ENCODE measurements around the gene DHRS3. TPM values are rescaled to one million over a fixed set of nuclear protein-coding genes. Genes with fewer than 3 reads are reported as not detected.
A peak's percentile ranks its signal among the peaks of the same experiment; 100 is the strongest.

Gene DHRS3
- total RNA-seq, 4 donors from 2014 or later, result 92.4 to 130 (median 107) TPM

DNA sequence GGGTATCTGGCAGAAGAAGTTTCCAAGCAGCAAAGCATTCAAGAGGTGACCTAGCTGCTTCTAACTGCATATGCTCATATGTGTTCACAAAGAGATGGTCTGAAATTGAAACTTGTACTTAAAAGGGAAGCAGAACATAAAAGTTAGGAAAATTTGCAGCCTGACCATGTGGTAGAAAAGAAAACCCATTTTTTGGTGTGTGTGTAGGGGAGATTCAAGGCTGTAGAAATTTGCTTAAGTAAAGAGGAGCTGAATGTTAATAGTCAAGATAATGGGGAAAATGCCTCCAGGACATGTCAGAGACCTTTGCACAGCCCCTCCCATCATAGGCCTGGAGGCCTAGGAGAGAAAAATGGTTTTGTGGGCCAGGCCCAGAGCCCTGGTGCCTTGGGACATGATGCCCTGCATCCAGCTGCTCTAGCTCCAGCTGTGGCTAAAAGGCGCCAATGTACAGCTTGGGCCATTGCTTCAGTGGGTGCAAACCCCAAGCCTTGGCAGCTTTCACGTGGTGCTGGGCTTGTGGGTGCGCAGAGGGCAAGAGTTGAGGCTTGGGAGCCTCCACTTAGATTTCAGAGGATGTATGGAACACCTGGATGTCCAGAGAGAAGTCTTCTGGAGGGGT is 54.9 kb downstream of the DHRS3 start:
- no peak for DNase-seq (ENCODE audit: low spot score in 2 of 2)
- TF ChIP-seq, protein P1, sequence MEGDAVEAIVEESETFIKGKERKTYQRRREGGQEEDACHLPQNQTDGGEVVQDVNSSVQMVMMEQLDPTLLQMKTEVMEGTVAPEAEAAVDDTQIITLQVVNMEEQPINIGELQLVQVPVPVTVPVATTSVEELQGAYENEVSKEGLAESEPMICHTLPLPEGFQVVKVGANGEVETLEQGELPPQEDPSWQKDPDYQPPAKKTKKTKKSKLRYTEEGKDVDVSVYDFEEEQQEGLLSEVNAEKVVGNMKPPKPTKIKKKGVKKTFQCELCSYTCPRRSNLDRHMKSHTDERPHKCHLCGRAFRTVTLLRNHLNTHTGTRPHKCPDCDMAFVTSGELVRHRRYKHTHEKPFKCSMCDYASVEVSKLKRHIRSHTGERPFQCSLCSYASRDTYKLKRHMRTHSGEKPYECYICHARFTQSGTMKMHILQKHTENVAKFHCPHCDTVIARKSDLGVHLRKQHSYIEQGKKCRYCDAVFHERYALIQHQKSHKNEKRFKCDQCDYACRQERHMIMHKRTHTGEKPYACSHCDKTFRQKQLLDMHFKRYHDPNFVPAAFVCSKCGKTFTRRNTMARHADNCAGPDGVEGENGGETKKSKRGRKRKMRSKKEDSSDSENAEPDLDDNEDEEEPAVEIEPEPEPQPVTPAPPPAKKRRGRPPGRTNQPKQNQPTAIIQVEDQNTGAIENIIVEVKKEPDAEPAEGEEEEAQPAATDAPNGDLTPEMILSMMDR (IDR thresholded peaks at IDR 0.05), result no peak
- no peak overlapping the region for H3K4me3 ChIP-seq (ENCODE audit: low read depth, poor library complexity, severe bottlenecking)
- intact Hi-C loops (cut with DNase I; ENCODE audit: low total_unique reads), result no loop called here
- WGBS, 2 donors, result 73 to 74% methylated on average over 3 of the region's 3 CpGs

DNA sequence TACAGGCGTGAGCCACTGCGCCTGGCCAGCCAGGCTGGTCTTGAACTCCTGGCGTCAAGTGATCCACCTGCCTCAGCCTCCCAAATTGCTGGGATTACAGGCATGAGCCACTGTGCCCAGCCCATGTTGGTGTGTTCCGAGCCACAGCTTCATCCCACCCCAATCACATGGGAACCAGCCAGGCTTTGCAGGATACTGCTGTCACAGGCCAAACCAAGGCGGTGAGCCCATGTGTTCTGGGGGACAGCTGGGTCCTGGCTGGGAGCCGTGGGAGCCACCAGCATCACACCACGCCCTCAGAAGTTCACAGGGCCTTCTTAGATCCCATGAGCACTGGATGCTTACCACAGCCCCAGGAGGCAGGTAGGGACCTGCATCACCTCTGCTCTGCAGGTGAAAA is 56.9 kb downstream of the DHRS3 start:
- intact Hi-C loops (cut with DNase I; ENCODE audit: low total_unique reads), result no loop called here
- no peak overlapping the region for H3K4me3 ChIP-seq (ENCODE audit: low read depth, poor library complexity, severe bottlenecking)
- TF ChIP-seq, protein P1 (IDR thresholded peaks at IDR 0.05), result no peak
- no peak for TF ChIP-seq POLR2A (IDR thresholded peaks at IDR 0.05)
- 67 to 92% methylated on average over 4 to 7 of the region's 7 CpGs for WGBS, 2 donors
- DNase-seq (ENCODE audit: low spot score in 2 of 2), result no peak

GRCh38 chr1:12556957-12557935 is 60.8 kb downstream of the DHRS3 start:
- TF ChIP-seq, protein P1 (IDR thresholded peaks at IDR 0.05), result no peak
- no peak for TF ChIP-seq POLR2A (IDR thresholded peaks at IDR 0.05)
- intact Hi-C loops (cut with DNase I; ENCODE audit: low total_unique reads), result no loop called here
- H3K4me3 ChIP-seq (ENCODE audit: low read depth, poor library complexity, severe bottlenecking), result no peak overlapping the region
- 88 to 90% methylated on average over 17 of the region's 17 CpGs for WGBS, 2 donors
- no peak for DNase-seq (ENCODE audit: low spot score in 2 of 2)

DNA sequence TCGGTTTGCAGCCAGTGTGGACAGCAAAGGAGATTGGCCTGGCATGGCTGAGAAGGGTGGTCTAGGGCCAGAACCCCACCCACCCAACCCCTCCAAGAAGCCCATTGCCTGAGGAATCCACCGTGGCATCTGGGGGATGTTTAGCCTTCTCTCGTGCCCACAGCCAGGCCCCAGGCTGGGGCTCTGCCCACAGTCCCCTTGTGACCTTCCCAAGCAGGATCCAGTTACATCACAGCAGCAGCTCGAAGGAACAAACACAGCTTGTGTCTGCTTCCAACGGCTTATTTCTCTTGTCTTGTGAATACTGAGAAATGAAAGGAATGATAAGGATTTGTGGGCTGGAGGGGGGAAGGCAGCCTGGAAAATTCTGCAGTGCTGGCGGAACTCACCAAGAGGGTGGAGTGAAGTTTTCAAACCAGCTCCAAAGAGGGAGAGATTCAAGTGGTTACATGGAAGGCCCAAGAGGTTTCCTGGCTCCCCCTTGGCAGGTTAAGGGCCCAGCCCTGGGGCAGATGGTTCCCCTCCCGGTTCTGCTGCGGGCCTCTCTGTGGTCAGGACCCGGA is 61.6 kb downstream of the DHRS3 start:
- intact Hi-C loops (cut with DNase I; ENCODE audit: low total_unique reads), result no loop called here
- DNase-seq (ENCODE audit: low spot score in 2 of 2), result peak in 1 of 2 donors; percentile 66
- 29 to 51% methylated on average over 9 of the region's 9 CpGs for WGBS, 2 donors

More for the DNA sequence above, 61.6 kb downstream of the DHRS3 start:
- no peak overlapping the region for H3K4me3 ChIP-seq (ENCODE audit: low read depth, poor library complexity, severe bottlenecking)
- no peak for TF ChIP-seq POLR2A (IDR thresholded peaks at IDR 0.05)
- TF ChIP-seq, protein P1 (IDR thresholded peaks at IDR 0.05), result no peak
